Measurements from ENCODE around the gene AADACL2.

AADACL2 gene

GRCh38 chr3:151772825-151773480 is 39.2 kb downstream of the AADACL2 start:
- TF ChIP-seq CTCF (conservative IDR thresholded peaks at IDR 0.05; ENCODE audit: low read depth, low read length) = no peak
- H3K4me3 ChIP-seq (ENCODE audit: low read length) = no peak overlapping the region
- no peak for DNase-seq (ENCODE audit: low read depth)

GRCh38 chr3:151774235-151774634 is 40.5 kb downstream of the AADACL2 start:
- DNase-seq (ENCODE audit: low read depth) = no peak
- no peak for TF ChIP-seq CTCF (conservative IDR thresholded peaks at IDR 0.05; ENCODE audit: low read depth, low read length)
- H3K4me3 ChIP-seq (ENCODE audit: low read length) = no peak overlapping the region

GRCh38 chr3:151774910-151775309 is 41.2 kb downstream of the AADACL2 start:
- H3K4me3 ChIP-seq (ENCODE audit: low read length) = no peak overlapping the region
- no peak for TF ChIP-seq CTCF (conservative IDR thresholded peaks at IDR 0.05; ENCODE audit: low read depth, low read length)
- no peak for DNase-seq (ENCODE audit: low read depth)

GRCh38 chr3:151775314-151776258 is 41.9 kb downstream of the AADACL2 start:
- no peak for DNase-seq (ENCODE audit: low read depth)
- TF ChIP-seq CTCF (conservative IDR thresholded peaks at IDR 0.05; ENCODE audit: low read depth, low read length) = no peak
- no peak overlapping the region for H3K4me3 ChIP-seq (ENCODE audit: low read length)

GRCh38 chr3:151776259-151776740 is 42.6 kb downstream of the AADACL2 start:
- DNase-seq (ENCODE audit: low read depth) = no peak
- TF ChIP-seq CTCF (conservative IDR thresholded peaks at IDR 0.05; ENCODE audit: low read depth, low read length) = no peak
- H3K4me3 ChIP-seq (ENCODE audit: low read length) = no peak overlapping the region

- H3K4me3 ChIP-seq (ENCODE audit: low read length) = no peak overlapping the region
- no peak for TF ChIP-seq CTCF (conservative IDR thresholded peaks at IDR 0.05; ENCODE audit: low read depth, low read length)
- DNase-seq (ENCODE audit: low read depth) = no peak
Measured at GRCh38 chr3:151777880-151778279, 44.2 kb downstream of the AADACL2 start.
